HG03139 (cell line): ENCODE data around the gene ZFAND6.
"Not testable (repeated sequence)": the region's sequence is repeated elsewhere in the genome, so short reads cannot be mapped to it uniquely, and the experiment has no call there.

ENCODE experiments used
- ATAC-seq: cut with Tn5 transposase; IDR thresholded peaks from one replicate; pipeline ENCODE4 v1.9.1; 2021; ENCODE audit not compliant: unreplicated experiment

ZFAND6 gene

DNA sequence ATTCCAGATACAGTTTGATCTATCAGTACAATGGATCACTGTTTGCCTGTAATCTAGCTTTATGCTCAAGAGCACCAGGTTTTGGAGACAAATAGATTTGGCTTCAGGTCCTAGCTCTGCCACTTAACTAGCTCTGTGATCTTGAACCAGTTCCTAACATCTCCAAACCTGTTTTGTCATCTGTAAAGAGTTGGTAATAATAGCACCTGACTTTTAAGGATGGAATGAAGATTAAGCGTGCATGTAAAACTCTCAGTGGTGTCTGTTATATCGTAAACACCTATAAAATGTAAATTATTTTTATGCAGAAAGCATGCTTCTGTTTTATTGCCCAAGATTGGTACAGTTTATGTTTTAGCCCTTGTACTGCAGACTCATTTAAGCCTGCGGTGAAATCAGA lies 36.5 kb downstream of the ZFAND6 start:
- ATAC-seq = no peak

GRCh38 chr15:80098341-80098740 lies 38.9 kb downstream of the ZFAND6 start:
- ATAC-seq = no peak

DNA sequence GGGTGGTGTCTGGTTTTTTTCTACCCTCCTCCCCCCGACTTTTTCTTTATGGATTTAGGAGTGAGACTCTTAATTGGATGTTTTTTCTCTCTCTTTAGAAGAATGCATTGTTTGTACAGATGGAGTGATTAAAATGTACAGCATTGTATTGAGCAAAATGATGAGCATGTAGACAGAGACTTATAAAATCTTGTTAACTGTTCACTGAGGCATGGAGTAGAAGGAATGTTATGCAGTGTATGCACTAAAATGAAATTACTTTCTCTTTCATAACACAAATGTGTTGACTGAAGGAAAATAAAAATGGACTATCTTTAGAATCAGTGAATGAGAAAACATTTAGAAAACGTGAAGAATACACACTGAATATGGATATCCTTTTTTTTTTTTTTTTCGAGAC lies 39.8 kb downstream of the ZFAND6 start:
- ATAC-seq = no peak

GRCh38 chr15:80099662-80100061 lies 40.2 kb downstream of the ZFAND6 start:
- peak; percentile 75 for ATAC-seq

DNA sequence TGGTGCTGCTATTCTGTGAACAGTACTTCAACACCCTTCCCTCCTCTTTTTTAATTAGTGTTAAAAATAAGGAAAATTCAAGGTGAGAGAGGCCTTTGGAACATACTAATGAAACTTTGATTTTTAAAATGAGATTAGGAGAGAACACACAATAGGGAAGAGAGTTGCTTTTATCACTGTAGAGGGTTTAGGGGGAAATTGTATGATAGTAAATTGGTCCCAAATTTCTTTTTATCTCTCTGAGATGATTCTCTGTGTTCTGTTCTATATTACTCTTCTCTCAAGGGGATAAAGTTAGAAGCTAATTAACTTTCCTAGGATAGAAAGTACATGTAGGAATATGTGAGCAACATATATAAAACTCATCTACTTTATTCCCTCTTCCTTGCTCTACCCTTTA lies 40.8 kb downstream of the ZFAND6 start:
- ATAC-seq = no peak

DNA sequence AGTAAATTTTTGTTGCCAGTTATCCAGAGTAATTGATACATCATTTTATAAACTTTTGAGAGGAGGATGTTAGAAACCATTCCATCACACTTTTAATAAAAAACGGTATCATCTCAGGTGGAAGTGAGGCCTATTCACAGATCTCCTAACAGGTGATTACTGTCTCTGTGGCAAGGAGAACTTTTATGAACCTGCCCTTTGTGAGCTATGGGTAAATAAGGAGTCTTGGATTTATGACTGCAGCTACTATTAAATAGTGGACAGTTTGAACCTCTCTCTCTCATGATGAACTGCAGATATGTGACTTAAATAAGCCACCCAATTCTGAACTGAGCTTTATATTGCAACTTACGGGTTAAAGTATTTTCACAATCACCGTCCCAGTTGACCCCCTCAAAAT lies 45.7 kb downstream of the ZFAND6 start:
- no peak for ATAC-seq

DNA sequence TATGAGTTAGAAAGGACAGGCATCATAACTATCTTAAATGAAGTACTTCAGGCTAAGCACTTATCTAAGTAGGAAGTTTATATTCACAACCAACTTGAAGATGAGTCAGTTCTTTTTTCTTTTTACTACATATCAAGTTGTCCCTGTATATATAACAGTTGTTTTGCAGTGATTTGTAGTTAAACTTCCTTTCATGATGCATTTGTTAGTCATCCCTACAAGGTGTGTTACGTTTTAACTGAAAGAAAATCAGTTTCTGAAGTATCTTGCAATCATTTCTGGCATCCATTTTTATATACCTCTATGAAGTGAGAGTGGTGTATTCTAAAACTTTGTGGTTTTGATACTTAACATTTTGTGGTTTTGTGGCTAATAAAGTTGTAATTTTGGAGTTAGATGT lies 46.1 kb downstream of the ZFAND6 start:
- no peak for ATAC-seq

DNA sequence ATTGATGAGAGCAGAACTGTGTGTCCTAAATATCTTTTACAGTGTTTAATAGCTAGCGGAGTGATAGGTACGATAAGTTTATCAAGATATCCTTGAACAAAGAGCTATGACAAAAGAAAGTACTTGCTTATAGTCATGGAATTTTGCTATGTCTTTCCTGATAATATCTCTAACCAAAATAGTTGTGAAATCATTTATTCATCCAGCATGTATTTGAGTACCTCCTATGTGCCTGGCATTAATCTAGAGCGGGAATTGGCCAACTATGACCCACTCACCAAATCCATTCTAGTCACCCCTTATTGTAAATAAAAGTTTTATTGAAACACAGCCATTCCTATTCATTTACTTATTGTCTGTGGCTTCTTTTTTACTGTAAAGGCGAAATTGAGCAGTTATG lies 46.6 kb downstream of the ZFAND6 start:
- no peak for ATAC-seq

DNA sequence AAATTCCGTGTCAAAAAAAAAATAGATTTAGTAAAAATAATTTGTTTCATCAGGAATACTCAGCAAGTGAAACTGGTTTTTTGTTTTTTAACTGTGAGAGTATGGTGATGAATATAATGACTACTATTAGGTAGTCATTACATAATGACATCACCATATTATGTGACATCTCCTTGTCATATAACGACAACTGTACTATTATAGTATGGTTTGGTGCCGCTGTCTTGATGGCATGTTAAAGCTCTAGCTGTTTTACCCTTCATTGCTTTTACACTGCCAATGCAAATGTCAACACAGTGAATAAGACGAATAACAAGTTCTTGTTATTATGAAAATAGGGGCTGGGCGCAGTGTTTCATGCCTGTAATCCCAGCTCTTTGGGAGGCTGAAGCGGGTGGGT lies 47.7 kb downstream of the ZFAND6 start:
- ATAC-seq = no peak

DNA sequence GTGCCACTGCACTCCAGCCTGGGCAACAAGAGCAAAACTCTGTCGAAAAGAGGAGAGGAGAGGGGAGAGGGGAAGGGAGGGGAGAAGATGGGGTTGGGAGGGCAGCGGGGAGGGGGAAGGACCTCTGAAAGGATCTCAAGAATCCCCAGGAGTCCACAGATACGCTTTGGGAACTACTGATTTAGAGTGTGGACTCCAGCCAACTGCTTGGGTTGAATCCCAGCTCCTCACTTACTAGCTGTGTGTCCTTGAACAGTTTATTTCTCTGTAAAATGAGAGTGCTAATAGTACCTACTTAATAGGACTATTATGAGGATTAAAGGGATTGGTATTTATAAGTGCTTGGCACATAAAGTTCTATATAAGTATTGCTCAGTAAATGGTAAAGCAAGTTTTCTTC lies 48.3 kb downstream of the ZFAND6 start:
- no peak for ATAC-seq

- ATAC-seq = no peak
Observed at GRCh38 chr15:80109388-80109787, 49.9 kb downstream of the ZFAND6 start.

DNA sequence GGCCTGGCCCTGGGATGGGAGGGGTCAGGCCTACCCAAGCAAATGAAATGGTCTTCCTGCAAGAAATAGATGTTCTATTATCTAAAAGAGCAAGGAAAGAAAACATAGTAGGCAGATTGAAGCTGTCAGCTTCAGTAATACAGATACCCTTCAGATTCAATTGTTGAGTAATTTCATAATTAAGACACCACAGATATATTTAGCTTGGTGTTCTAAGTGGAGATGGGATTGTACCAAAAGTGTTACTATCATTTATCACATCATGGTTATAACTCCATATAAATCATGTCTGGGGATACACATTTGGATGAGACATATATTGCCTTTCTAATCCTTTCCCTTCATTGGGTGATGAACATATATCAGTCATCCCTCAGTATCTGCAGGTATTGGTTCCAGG lies 51.4 kb downstream of the ZFAND6 start:
- no peak for ATAC-seq

DNA sequence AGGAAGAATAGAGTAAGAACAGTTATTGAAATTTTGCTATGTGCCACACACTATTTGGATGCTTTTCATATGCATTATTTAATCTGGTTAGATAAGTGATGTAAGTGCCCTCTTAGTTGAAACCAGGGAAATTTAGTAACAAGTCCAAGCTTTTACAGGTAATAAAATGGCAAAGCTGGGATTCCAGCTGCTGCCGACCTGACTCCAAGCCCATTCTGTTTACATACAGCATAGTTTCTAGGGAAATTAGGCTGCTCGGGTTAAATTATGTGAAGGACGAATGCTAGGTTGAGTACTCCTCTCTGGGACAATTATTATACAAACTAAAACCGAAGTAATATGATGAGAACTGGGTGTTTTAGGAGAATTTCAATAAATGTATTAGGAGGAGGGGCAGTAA lies 54.6 kb downstream of the ZFAND6 start:
- ATAC-seq = no peak

GRCh38 chr15:80115021-80115420 lies 55.5 kb downstream of the ZFAND6 start:
- ATAC-seq = no peak

- ATAC-seq = no peak
Observed at GRCh38 chr15:80118956-80119355, 59.5 kb downstream of the ZFAND6 start.

GRCh38 chr15:80120636-80121035 lies 61.2 kb downstream of the ZFAND6 start:
- ATAC-seq = no peak

- ATAC-seq = no peak
Observed at GRCh38 chr15:80121546-80121945, 62.1 kb downstream of the ZFAND6 start.

DNA sequence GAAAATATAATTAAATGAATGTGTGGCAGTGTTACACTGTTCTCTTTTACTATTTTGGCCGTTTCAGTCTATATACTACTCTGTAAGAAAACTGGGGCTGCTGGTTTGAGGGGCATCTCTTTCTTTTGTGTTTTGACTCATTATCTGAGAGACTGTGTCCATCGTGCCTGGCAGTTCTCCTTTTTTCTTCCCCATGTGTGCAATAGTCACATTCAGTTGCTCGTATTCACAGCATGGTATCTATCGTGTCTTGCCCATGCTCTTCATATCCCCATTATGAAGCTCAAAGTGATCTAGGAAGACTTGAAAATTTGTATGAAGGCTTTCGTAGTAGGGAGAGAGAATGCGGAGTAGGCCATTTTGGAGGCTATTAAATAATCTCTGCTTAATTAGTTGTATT lies 63.6 kb downstream of the ZFAND6 start:
- ATAC-seq = no peak

- ATAC-seq = not testable (repeated sequence)
Observed at GRCh38 chr15:80127253-80127652, 67.8 kb downstream of the ZFAND6 start.

- no peak for ATAC-seq
Observed at GRCh38 chr15:80127911-80128310, 68.4 kb downstream of the ZFAND6 start.

GRCh38 chr15:80132382-80132781 lies 72.9 kb downstream of the ZFAND6 start:
- no peak for ATAC-seq

GRCh38 chr15:80136854-80137253 lies 77.4 kb downstream of the ZFAND6 start:
- no peak for ATAC-seq

DNA sequence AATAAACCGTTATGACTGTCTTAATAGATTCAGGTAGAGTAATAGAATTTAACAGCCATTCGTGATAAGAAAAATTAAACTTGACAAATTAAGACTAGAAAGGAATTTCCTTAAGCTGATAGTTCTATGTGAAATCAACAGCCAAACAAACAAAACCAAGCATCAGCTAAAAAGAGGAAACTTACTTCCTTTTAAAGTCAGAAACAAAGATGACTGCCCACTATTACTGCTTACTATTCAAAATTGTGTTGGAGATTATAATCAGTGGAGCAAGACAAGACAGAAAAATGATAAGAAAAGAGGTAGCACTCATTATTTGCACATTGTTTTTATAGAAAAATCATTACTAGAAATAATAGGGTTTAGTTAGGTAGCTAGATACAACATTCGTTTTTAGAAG lies 79.5 kb downstream of the ZFAND6 start:
- ATAC-seq = no peak

- ATAC-seq = no peak
Observed at GRCh38 chr15:80140909-80141308, 81.4 kb downstream of the ZFAND6 start.
